CD8-positive, alpha-beta memory T cell (primary cell): ENCODE results near the gene BRF1. TPM values are rescaled to one million over a fixed set of nuclear protein-coding genes. Genes with fewer than 3 reads are reported as not detected.

Experiments used
- CTCF ChIA-PET: fragments of 350-600 bp; sonication (Branson Sonifier 250); formaldehyde crosslinking; loops from one replicate; lab custom pipeline; 2021; ENCODE audit warnings: antibody characterized with exemption; lab: Charles Lee
- POLR2A ChIA-PET: fragments of 350-600 bp; sonication (Branson Sonifier 250); formaldehyde crosslinking; loops from one replicate; lab custom pipeline; 2021; ENCODE audit warnings: antibody characterized with exemption; lab: Charles Lee
- DNase-seq, 5 donors: peaks; one replicate each; pipeline versions ENCODE4 v3.0.0 to v3.0.0-alpha.2; 2020 to 2022; ENCODE audit warnings: mixed read lengths in 1 of 5
- H3K27ac ChIP-seq: one replicate; pipeline ENCODE4 v1.7.0; 2013; ENCODE audit warnings: low read depth, mild to moderate bottlenecking, low read length, moderate library complexity
- H3K27me3 ChIP-seq: 2 replicates; pipeline ENCODE4 v1.7.0; 2013; ENCODE audit warnings: low read length, mild to moderate bottlenecking; ENCODE audit not compliant: insufficient read depth, poor library complexity, severe bottlenecking
- H3K36me3 ChIP-seq: 2 replicates; pipeline ENCODE4 v1.7.0; 2013; ENCODE audit warnings: mild to moderate bottlenecking, low read length, moderate library complexity; ENCODE audit not compliant: insufficient read depth
- H3K4me1 ChIP-seq: 2 replicates; pipeline ENCODE4 v1.7.0; 2013; ENCODE audit warnings: mild to moderate bottlenecking, low read length, moderate library complexity; ENCODE audit not compliant: insufficient read depth
- H3K4me3 ChIP-seq: 2 replicates; pipeline ENCODE4 v1.7.0; 2013; ENCODE audit warnings: mild to moderate bottlenecking, low read length
- H3K9me3 ChIP-seq: 2 replicates; pipeline ENCODE4 v1.7.0; 2013; ENCODE audit warnings: mild to moderate bottlenecking, low read length
- H3K27ac Mint-ChIP-seq, 8 donors: one replicate each; pipeline ENCODE4 v1.8.0; 2020 to 2021; ENCODE audit warnings: mixed read lengths in 8 of 8, mild to moderate bottlenecking in 6 of 8, inconsistent platforms in 3 of 8, moderate library complexity in 3 of 8
- H3K27me3 Mint-ChIP-seq, 2 donors: one replicate each; pipeline ENCODE4 v1.8.0; 2020 to 2021; ENCODE audit warnings: mixed read lengths in 2 of 2, mild to moderate bottlenecking in 1 of 2, moderate library complexity in 1 of 2
- H3K36me3 Mint-ChIP-seq, 3 donors: one replicate each; pipeline ENCODE4 v1.8.0; 2020 to 2021; ENCODE audit warnings: mixed read lengths in 3 of 3, inconsistent platforms in 1 of 3, mild to moderate bottlenecking in 1 of 3
- H3K4me1 Mint-ChIP-seq, 3 donors: one replicate each; pipeline ENCODE4 v1.8.0; 2020 to 2021; ENCODE audit warnings: mixed read lengths in 3 of 3, inconsistent platforms in 1 of 3, mild to moderate bottlenecking in 1 of 3
- H3K4me3 Mint-ChIP-seq, 7 donors: one replicate each; pipeline ENCODE4 v1.8.0; 2020 to 2021; ENCODE audit warnings: mixed read lengths in 7 of 7, mild to moderate bottlenecking in 6 of 7, moderate library complexity in 4 of 7, inconsistent platforms in 2 of 7
- H3K9me3 Mint-ChIP-seq, 5 donors: one replicate each; pipeline ENCODE4 v1.8.0; 2020 to 2022; ENCODE audit warnings: mixed read lengths in 5 of 5, mild to moderate bottlenecking in 3 of 5, moderate library complexity in 2 of 5, inconsistent platforms in 1 of 5
- polyA plus RNA-seq: library from polyadenylated mRNA; unstranded; fragments of 300-500 nt; fragmentation: Illumina TruSeq; gene quantifications from one replicate; pipeline ENCODE4 v1.2.3, GENCODE V29; 2021
- total RNA-seq, 2 experiments: library from RNA; stranded (reverse); gene quantifications; one replicate each; pipeline ENCODE4 v1.2.3, GENCODE V29; 2021

The BRF1 gene
- total and polyA plus RNA-seq, 3 experiments from 2014 or later, result 13.0 to 31.7 (median 29.4) TPM

DNA sequence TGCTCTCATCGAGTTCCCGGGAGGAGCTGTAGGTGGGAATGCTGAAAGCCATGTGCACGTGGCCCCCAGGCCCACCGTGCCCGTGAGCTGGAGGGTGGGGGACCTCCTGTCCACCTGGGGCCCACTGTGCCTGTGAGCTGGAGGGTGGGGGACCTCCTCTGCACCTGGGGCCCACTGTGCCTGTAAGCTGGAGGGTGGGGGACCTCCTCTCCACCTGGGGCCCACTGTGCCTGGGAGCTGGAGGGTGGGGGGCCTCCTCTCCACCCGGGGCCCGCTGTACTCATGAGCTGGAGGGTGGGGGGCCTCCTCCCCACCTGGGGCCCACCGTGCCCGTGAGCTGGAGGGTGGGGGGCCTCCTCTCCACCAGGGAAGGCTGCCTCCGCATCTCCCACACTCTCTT, 105.8 kb downstream of the BRF1 start:
- Histone ChIP-seq H3K27ac (no peak overlapping the region), H3K4me1 (peaks cover 39% of the 10 kb centered on the region), H3K27me3 (peaks cover 11% of the 10 kb centered on the region), H3K4me3 (no peak overlapping the region), H3K9me3 (no peaks in the 10 kb centered on the region), H3K36me3 (no peaks in the 10 kb centered on the region)
- Mint-ChIP-seq H3K4me3 (no peak overlapping the region), H3K27me3 (peaks cover 35 to 47% of the 10 kb centered on the region in 2 donors), H3K4me1 (peaks cover 12 to 40% (median 16%) of the 10 kb centered on the region in 3 donors), H3K36me3 (no peaks in the 10 kb centered on the region), H3K27ac (no peak overlapping the region), H3K9me3 (no peaks in the 10 kb centered on the region)
- no peak for DNase-seq
- ChIA-PET POLR2A (interaction anchor here (0.7 to 1.2 kb wide), 3 partner anchors 13 to 153 kb away, joined by 3 to 7 read pairs (median 3); no protein-coding TSS in a partner anchor), CTCF (interaction anchor here (0.6 to 2.5 kb wide), 10 partner anchors 9 to 157 kb away, joined by 3 to 18 read pairs (median 4); no protein-coding TSS in a partner anchor)

DNA sequence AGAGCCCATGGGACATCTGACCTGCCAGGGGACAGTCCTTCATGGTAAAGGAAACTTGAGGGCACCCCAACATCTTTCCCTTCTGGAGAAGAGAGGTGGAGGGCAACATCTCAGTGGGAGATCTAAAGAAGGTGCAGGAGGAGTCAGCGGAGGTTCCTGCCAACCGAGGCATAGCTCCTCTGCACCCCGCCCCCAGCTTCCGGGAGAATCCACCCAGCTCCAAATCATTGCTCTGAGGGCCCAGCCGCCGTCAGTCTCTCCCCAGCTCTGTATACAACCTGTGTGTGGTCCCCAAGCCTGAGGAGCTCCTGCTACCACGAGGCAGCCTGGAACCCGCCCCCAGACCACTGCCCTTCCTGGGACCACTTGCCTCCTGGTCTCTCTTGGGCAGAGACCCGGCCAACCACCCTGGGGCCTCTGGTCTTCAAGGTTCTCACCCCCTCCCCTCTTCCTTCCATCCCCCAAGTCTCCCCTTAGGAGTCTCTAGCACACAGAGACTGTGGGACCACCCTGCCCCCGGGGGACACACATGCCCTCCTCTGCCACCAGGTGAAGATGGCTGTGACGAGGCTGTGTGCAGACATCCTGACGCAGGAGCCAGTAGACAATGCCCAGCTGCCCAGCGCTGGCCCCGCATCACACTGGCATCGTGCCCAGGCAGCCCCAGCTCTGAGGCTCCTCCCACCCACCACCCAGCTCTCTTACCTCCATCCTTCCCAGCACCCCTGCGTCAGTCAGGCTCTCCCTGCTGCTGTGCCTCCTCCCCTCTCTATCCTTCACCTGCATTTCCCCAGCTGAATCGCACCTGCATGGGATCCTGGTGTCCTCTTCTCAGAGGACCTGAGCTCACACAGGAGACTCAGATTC, 106.7 kb downstream of the BRF1 start:
- Mint-ChIP-seq H3K27me3 (peaks cover 26 to 43% of the 10 kb centered on the region in 2 donors), H3K9me3 (no peaks in the 10 kb centered on the region), H3K4me3 (peak overlapping the region in 3 of 7 donors; percentile 20 to 68 (median 61)), H3K4me1 (peaks cover 12 to 40% (median 16%) of the 10 kb centered on the region in 3 donors), H3K27ac (no peak overlapping the region), H3K36me3 (no peaks in the 10 kb centered on the region)
- H3K27ac ChIP-seq, result no peak overlapping the region
- H3K36me3 ChIP-seq, result no peaks in the 10 kb centered on the region
- H3K4me3 ChIP-seq, result no peak overlapping the region
- DNase-seq, result no peak
- peaks cover 11% of the 10 kb centered on the region for H3K27me3 ChIP-seq
- CTCF ChIA-PET, result interaction anchor here (1.2 to 2.5 kb wide), 6 partner anchors 10 to 158 kb away, joined by 3 to 18 read pairs (median 5); no protein-coding TSS in a partner anchor
- H3K4me1 ChIP-seq, result peaks cover 39% of the 10 kb centered on the region
- POLR2A ChIA-PET, result interaction anchor here (0.7 to 1.2 kb wide), 3 partner anchors 12 to 154 kb away, joined by 3 read pairs; partner anchors contain the start of gene NUDT14
- H3K9me3 ChIP-seq, result no peaks in the 10 kb centered on the region

DNA sequence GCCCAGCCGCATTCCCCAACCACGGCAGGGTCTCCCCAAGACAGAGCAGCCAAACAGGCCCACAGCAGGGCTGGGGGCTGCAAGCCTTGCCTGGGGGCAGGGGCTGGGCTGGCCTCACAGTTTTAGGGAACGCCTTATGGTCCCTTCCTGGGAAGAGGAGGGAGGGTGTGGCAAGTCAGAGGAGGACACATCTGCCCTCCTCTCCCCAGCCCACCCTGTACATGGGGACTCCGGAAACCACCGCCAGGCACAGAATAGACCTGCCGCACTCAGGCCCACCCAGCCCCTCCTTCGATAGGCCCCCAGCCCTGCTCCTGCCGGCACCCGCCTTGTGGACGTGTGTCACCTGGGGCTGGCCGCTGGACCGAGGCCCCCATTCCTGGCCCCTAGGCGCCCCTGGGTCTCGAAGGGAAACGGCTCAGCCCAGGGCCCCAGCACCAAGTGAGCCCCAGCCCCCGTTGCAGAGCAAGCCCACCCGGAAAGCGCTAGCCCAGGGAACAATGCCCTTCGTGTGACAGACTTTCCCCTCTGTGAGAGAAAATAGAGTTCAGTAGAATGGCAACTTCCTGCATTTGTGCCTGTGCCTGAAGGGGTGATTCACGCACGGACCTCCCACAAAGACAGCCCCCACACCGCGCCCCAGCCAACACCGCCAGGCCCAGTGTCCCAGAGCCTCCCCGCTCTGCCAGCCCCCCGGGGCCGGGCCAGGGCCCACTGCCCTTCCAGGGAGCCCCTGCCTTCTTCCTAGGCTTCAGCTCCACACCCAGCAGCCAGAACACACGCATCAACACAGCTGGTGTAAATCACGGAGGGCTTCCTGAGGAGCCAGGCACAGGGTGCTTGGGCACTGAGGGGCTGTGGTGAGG, 107.7 kb downstream of the BRF1 start:
- Histone ChIP-seq H3K36me3 (no peaks in the 10 kb centered on the region), H3K9me3 (no peaks in the 10 kb centered on the region), H3K27ac (no peak overlapping the region), H3K4me3 (no peak overlapping the region), H3K4me1 (peaks cover 39% of the 10 kb centered on the region), H3K27me3 (peaks cover 6% of the 10 kb centered on the region)
- no peaks in the 10 kb centered on the region for H3K9me3 Mint-ChIP-seq
- peak overlapping the region in 1 of 8 donors; percentile 29 for H3K27ac Mint-ChIP-seq
- peaks cover 21 to 35% of the 10 kb centered on the region in 2 donors for H3K27me3 Mint-ChIP-seq
- no peak for DNase-seq
- H3K4me3 Mint-ChIP-seq, result peak overlapping the region in 3 of 7 donors; percentile 28 to 61 (median 38)
- CTCF ChIA-PET, result interaction anchor here (1.5 to 2.5 kb wide), 4 partner anchors 11 to 106 kb away, joined by 4 to 18 read pairs (median 5); no protein-coding TSS in a partner anchor
- H3K4me1 Mint-ChIP-seq, result peaks cover 12 to 40% (median 16%) of the 10 kb centered on the region in 3 donors
- POLR2A ChIA-PET, result interaction anchor here (0.9 kb wide), 1 partner anchor 12 kb away, joined by 3 read pairs; the partner anchor contains the start of gene NUDT14
- H3K36me3 Mint-ChIP-seq, result no peaks in the 10 kb centered on the region

DNA sequence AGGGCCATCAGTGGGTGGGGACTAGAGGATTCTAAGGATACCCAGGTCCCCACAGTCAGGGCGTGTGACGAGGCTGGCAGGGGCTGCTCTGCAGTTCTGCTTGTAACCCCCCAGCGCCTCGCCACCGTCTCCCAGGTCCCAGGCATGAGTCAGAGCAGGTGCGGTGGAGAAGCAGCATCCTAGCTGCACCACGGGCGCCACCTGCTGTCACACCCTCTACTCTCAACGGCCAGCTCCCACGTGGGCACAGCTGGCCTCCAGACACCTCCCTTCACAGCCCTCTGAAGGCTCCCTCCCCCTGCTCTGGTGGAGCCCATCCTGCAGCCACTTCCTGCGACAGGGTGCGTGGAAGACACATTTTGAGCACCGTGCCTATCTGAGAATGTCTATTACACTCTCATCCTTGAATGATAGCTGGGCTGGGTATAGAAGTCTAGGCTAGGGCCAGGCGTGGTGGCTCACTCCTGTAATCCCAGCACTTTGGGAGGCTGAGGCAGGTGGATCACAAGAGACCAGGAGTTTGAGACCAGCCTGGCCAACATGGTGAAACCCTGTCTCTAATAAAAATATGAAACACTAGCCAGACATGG, 112.8 kb downstream of the BRF1 start:
- Mint-ChIP-seq H3K36me3 (no peaks in the 10 kb centered on the region), H3K4me1 (peaks cover 0 to 3% (median under 1%) of the 10 kb centered on the region in 3 donors), H3K27ac (no peak overlapping the region), H3K9me3 (no peaks in the 10 kb centered on the region), H3K4me3 (no peak overlapping the region), H3K27me3 (peaks cover 3 to 4% of the 10 kb centered on the region in 2 donors)
- Histone ChIP-seq H3K36me3 (no peaks in the 10 kb centered on the region), H3K27ac (no peak overlapping the region), H3K9me3 (no peaks in the 10 kb centered on the region), H3K27me3 (no peaks in the 10 kb centered on the region), H3K4me1 (peaks cover 2% of the 10 kb centered on the region), H3K4me3 (no peak overlapping the region)
- CTCF ChIA-PET, result no interaction called here
- POLR2A ChIA-PET, result no interaction called here
- DNase-seq, result no peak

DNA sequence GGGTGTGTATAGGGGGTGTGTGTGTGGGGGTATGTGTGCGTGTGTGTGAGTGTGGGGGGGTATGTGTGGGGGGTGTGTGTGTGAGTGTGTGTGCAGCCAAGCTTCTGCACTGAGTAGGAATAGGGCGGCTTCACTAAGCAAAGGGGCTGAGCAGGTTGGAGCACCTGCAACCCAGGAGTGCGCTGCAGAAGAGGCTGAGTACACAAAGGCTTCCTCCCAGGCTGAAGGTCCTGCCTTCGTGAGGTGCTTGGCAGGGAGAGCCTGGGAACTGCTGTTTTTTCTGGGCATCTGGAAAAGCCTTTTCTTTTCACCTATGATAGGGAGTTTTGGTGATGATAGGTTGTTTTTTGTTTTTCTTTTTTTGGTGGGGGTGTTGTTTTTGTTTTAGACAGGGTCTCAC, 113.7 kb downstream of the BRF1 start:
- Mint-ChIP-seq H3K9me3 (no peaks in the 10 kb centered on the region), H3K27me3 (peaks cover 3 to 4% of the 10 kb centered on the region in 2 donors), H3K27ac (no peak overlapping the region), H3K4me1 (peaks cover 0 to 4% (median 3%) of the 10 kb centered on the region in 3 donors), H3K4me3 (no peak overlapping the region), H3K36me3 (no peaks in the 10 kb centered on the region)
- CTCF ChIA-PET, result no interaction called here
- Histone ChIP-seq H3K27ac (no peak overlapping the region), H3K9me3 (no peaks in the 10 kb centered on the region), H3K36me3 (no peaks in the 10 kb centered on the region), H3K4me3 (no peak overlapping the region), H3K4me1 (peaks cover 5% of the 10 kb centered on the region), H3K27me3 (no peaks in the 10 kb centered on the region)
- no peak for DNase-seq
- POLR2A ChIA-PET, result no interaction called here

DNA sequence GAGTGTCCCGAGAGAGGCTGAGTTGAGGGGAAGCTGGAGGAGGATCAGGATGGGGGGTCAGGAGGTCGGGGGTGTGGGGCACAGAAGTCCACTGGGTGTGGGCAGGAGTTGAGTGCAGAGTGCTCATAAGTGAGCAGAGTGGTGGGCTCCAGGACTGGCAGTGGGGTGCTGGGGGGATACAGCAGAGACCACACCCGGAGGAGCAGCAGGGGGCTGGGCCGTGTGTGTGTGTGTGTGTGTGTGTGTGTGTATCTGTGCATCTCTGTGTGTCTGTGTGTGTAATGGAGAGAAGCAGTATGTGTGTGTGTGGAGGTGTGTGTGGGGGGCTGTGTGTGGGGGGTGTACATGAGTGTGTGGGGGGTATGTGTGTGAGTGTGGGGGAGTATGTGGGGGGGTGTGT, 114.8 kb downstream of the BRF1 start:
- Histone ChIP-seq H3K27me3 (no peaks in the 10 kb centered on the region), H3K4me3 (no peak overlapping the region), H3K36me3 (no peaks in the 10 kb centered on the region), H3K9me3 (no peaks in the 10 kb centered on the region), H3K27ac (no peak overlapping the region), H3K4me1 (peaks cover 13% of the 10 kb centered on the region)
- Mint-ChIP-seq H3K36me3 (no peaks in the 10 kb centered on the region), H3K4me1 (peaks cover 0 to 8% (median 4%) of the 10 kb centered on the region in 3 donors), H3K9me3 (no peaks in the 10 kb centered on the region), H3K4me3 (no peak overlapping the region), H3K27me3 (peaks cover 1 to 4% of the 10 kb centered on the region in 2 donors), H3K27ac (no peak overlapping the region)
- ChIA-PET POLR2A (no interaction called here), CTCF (no interaction called here)
- DNase-seq, result no peak

DNA sequence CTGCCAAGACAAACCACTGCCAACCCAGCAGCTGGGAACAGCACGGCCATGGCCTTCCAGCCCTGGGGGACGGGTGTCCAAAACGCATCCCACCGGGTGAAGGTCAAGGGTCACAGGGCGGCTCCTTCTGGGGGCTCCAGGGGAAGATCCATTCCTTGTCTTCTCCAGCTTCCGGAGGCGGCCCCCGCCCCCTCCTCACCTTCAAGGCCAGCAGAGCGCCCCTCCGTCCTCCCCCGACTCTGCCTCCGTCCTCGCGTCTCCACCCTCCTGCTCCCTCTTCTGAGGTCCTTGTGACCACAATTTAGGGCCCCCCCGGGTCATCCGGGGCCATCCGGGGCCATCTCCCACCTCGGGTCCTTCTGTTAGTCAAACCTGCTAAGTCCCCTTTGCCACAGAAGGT, 115.8 kb downstream of the BRF1 start:
- peaks cover 0 to 15% (median 4%) of the 10 kb centered on the region in 3 donors for H3K4me1 Mint-ChIP-seq
- Histone ChIP-seq H3K4me1 (peaks cover 20% of the 10 kb centered on the region), H3K9me3 (no peaks in the 10 kb centered on the region), H3K27ac (no peak overlapping the region), H3K36me3 (no peaks in the 10 kb centered on the region), H3K27me3 (no peaks in the 10 kb centered on the region), H3K4me3 (no peak overlapping the region)
- H3K27me3 Mint-ChIP-seq, result peaks cover 1 to 4% of the 10 kb centered on the region in 2 donors
- CTCF ChIA-PET, result interaction anchor here (1.3 to 1.9 kb wide), 2 partner anchors 11 to 16 kb away, joined by 5 read pairs; partner anchors contain the start of gene JAG2
- POLR2A ChIA-PET, result no interaction called here
- H3K9me3 Mint-ChIP-seq, result no peaks in the 10 kb centered on the region
- no peak overlapping the region for H3K4me3 Mint-ChIP-seq
- H3K36me3 Mint-ChIP-seq, result no peaks in the 10 kb centered on the region
- H3K27ac Mint-ChIP-seq, result no peak overlapping the region
- DNase-seq, result no peak
